ENCODE measurements around the gene PLEKHA7. TPM values are rescaled to one million over a fixed set of nuclear protein-coding genes. Genes with fewer than 3 reads are reported as not detected.

Gene PLEKHA7
- total RNA-seq, 4 donors from 2014 or later, result 14.7 to 33.5 (median 16.7) TPM

GRCh38 chr11:16841984-16842383 lies 172.2 kb downstream of the PLEKHA7 start:
- TF ChIP-seq, protein P1, sequence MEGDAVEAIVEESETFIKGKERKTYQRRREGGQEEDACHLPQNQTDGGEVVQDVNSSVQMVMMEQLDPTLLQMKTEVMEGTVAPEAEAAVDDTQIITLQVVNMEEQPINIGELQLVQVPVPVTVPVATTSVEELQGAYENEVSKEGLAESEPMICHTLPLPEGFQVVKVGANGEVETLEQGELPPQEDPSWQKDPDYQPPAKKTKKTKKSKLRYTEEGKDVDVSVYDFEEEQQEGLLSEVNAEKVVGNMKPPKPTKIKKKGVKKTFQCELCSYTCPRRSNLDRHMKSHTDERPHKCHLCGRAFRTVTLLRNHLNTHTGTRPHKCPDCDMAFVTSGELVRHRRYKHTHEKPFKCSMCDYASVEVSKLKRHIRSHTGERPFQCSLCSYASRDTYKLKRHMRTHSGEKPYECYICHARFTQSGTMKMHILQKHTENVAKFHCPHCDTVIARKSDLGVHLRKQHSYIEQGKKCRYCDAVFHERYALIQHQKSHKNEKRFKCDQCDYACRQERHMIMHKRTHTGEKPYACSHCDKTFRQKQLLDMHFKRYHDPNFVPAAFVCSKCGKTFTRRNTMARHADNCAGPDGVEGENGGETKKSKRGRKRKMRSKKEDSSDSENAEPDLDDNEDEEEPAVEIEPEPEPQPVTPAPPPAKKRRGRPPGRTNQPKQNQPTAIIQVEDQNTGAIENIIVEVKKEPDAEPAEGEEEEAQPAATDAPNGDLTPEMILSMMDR (IDR thresholded peaks at IDR 0.05; ENCODE audit: low read depth), result no peak

- TF ChIP-seq, protein P1 (IDR thresholded peaks at IDR 0.05; ENCODE audit: low read depth), result no peak
Observed at GRCh38 chr11:16841481-16841880, 172.7 kb downstream of the PLEKHA7 start.

DNA sequence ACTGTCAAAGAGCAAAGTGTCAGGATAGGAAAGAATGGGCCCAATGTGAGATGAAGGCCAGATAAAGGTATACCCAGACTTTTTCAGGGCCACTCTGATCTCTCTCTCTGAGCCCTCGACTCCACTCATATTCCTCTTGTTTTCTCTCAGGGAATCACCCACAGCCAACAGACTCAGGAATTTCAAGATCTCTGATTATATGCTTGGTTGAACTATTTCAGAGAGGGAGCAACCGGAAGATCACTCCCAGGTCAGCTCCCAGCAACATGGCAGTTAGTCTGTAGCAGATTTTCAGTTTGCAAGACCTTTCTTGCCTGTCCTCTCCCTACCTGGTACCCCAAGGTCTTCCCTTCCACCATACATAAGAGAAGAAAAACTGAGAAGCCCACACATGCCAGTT lies 173.3 kb downstream of the PLEKHA7 start:
- TF ChIP-seq, protein P1 (IDR thresholded peaks at IDR 0.05; ENCODE audit: low read depth), result no peak

DNA sequence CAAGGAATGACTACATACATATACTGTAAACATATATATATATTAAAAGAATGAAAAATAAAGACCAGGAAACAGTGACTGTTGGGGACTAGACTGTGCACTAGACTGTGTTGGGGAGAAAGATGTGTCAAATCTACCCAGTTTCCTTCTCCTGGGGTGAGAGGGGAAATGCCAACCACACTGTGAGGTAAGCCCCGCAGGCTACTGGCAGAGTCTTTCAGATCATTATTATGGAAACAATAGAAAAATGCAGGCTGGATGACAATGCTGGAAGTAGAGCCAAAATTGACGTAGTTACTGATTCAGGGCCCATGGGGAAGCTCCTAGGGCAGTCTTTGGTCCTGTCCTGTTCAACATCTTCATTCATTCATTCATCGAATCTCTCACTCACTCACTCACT lies 174.4 kb downstream of the PLEKHA7 start:
- TF ChIP-seq, protein P1 (IDR thresholded peaks at IDR 0.05; ENCODE audit: low read depth), result no peak

- TF ChIP-seq, protein P1 (IDR thresholded peaks at IDR 0.05; ENCODE audit: low read depth), result no peak
Observed at GRCh38 chr11:16834384-16834783, 179.8 kb downstream of the PLEKHA7 start.

DNA sequence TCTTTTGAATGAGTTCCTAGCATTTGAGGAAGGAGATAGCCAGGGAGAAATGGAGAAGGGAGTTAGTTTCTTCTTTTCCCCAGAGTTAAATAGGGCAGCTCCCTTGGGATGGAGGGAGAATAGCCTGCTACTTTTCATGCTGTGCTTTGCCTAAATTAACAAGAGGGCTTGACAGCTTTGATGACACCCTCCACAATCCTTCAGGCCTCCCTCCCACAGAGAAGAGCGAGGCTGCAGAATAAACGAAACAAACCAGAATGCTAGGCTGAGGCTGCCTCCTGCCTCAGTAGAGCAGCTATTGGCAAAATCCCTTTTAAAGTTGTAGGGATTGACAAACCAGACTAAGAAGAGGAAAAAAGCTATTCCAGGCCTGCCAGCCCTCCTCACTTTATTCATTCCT lies 181.2 kb downstream of the PLEKHA7 start:
- TF ChIP-seq, protein P1 (IDR thresholded peaks at IDR 0.05; ENCODE audit: low read depth), result no peak

- TF ChIP-seq, protein P1 (IDR thresholded peaks at IDR 0.05; ENCODE audit: low read depth), result no peak
Observed at GRCh38 chr11:16832193-16832539, 182.0 kb downstream of the PLEKHA7 start.

All from subcutaneous adipose tissue (tissue), 4 donors.